ENCODE results near the gene MSL1.

DNA sequence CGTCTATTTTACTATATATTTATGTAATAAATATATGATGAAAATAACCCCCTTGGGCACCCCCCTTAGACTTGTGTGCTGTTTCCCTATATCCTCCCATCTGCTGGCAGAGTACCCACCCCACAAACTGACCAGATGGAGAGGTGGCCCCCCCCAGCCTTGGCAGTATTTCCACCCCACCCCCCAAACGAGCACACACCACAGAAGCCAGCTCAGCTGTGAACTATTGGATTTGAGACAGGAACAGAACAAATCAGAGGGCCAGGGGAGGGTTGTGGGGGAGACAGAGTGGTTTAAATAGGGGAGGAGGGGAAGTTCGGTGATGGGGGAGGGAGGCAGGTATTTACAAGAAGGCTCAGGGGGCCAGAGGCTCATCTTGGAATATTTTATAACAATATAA, 29.2 kb upstream of the MSL1 start:
- no peak for TF ChIP-seq CTCF (conservative IDR thresholded peaks at IDR 0.05)
- no peak for TF ChIP-seq ZFX (IDR thresholded peaks at IDR 0.05)
